CD4-positive, alpha-beta T cell (primary cell): ENCODE results near the gene GPR162. TPM values are rescaled to one million over a fixed set of nuclear protein-coding genes. Genes with fewer than 3 reads are reported as not detected.
A peak's percentile ranks its signal among the peaks of the same experiment; 100 is the strongest.
"Not testable (repeated sequence)": the region's sequence is repeated elsewhere in the genome, so short reads cannot be mapped to it uniquely, and the experiment has no call there.

ENCODE experiments used
- ATAC-seq: fragments of 200-7000 bp; cut with Tn5 transposase; one replicate; pipeline ENCODE4 v1.10.0; 2022; ENCODE audit warnings: mild to moderate bottlenecking; ENCODE audit not compliant: poor library complexity
- CTCF ChIA-PET: fragments of 350-600 bp; sonication (Branson Sonifier 250); formaldehyde crosslinking; loops from one replicate; lab custom pipeline; 2021; ENCODE audit warnings: antibody characterized with exemption, inconsistent platforms; lab: Charles Lee
- POLR2A ChIA-PET: fragments of 350-600 bp; sonication (Branson Sonifier 250); formaldehyde crosslinking; loops from one replicate; lab custom pipeline; 2021; ENCODE audit warnings: antibody characterized with exemption, inconsistent platforms; lab: Charles Lee
- DNase-seq, 14 experiments: peaks; one replicate each; pipeline ENCODE4 v3.0.0-alpha.2; 2013 to 2020; ENCODE audit warnings: mixed read lengths in 2 of 14
- H3K27ac ChIP-seq, 2 donors: one replicate each; pipeline versions ENCODE4 v1.5.1 to v1.7.0; 2013; ENCODE audit warnings: low read length in 2 of 2, low read depth in 1 of 2, mild to moderate bottlenecking in 1 of 2
- H3K27me3 ChIP-seq, 2 experiments: 1 replicate in 1 of 2; 2 replicates in 1 of 2; pipeline versions ENCODE4 v1.6.1 to v1.7.0; 2013; ENCODE audit warnings: low read length in 2 of 2, control low read depth in 1 of 2, mild to moderate bottlenecking in 1 of 2, moderate library complexity in 1 of 2; ENCODE audit not compliant: insufficient read depth in 2 of 2, control insufficient read depth in 1 of 2
- H3K36me3 ChIP-seq: one replicate; pipeline ENCODE4 v1.6.1; 2013; ENCODE audit warnings: low read length, control low read depth; ENCODE audit not compliant: insufficient read depth
- H3K4me1 ChIP-seq: one replicate; pipeline ENCODE4 v1.6.1; 2013; ENCODE audit warnings: low read length, control low read depth; ENCODE audit not compliant: insufficient read depth
- H3K4me3 ChIP-seq: one replicate; pipeline ENCODE4 v1.5.1; 2013; ENCODE audit warnings: mild to moderate bottlenecking, low read length, moderate library complexity
- H3K9me3 ChIP-seq, 2 experiments: 1 replicate in 1 of 2; 2 replicates in 1 of 2; pipeline versions ENCODE4 v1.6.1 to v1.7.0; 2013; ENCODE audit warnings: low read length in 2 of 2, mild to moderate bottlenecking in 2 of 2, control low read depth in 1 of 2, moderate library complexity in 1 of 2; ENCODE audit not compliant: control insufficient read depth in 1 of 2, insufficient read depth in 1 of 2
- H3K27ac Mint-ChIP-seq: one replicate; pipeline ENCODE4 v1.8.0; 2020; ENCODE audit warnings: mixed read lengths
- H3K27me3 Mint-ChIP-seq: one replicate; pipeline ENCODE4 v1.8.0; 2021; ENCODE audit warnings: mixed read lengths
- H3K36me3 Mint-ChIP-seq: one replicate; pipeline ENCODE4 v1.8.0; 2021; ENCODE audit warnings: low read depth, mixed read lengths
- H3K4me1 Mint-ChIP-seq: one replicate; pipeline ENCODE4 v1.8.0; 2021; ENCODE audit warnings: low read depth, mixed read lengths
- H3K4me3 Mint-ChIP-seq: one replicate; pipeline ENCODE4 v1.8.0; 2020; ENCODE audit warnings: mild to moderate bottlenecking, mixed read lengths
- H3K9me3 Mint-ChIP-seq: one replicate; pipeline ENCODE4 v1.8.0; 2020; ENCODE audit warnings: mixed read lengths
- intact Hi-C, 2 experiments: fragments of 100-400 bp; cut with DNase I in 1 of 2; cut with micrococcal nuclease in 1 of 2; formaldehyde crosslinking; loops; one replicate each; pipeline versions ENCODE4 v1.15.1 to v1.9.0; 2023 to 2025; cut with DNase I, micrococcal nuclease
- total RNA-seq, 174 experiments: library from RNA in 2 of 174; stranded (reverse) in 2 of 174; gene quantifications; one replicate each; pipeline ENCODE4 v1.2.3 and lab custom pipeline; 2021 to 2026
- TF ChIP-seq, protein P1 (sequence below): fragments of 200-600 bp; IDR thresholded peaks from one replicate; pipeline ENCODE4 v1.8.0; 2022; ENCODE audit warnings: antibody characterized with exemption, mild to moderate bottlenecking

Gene GPR162
- total RNA-seq, 2 experiments from 2014 or later, result not detected

DNA sequence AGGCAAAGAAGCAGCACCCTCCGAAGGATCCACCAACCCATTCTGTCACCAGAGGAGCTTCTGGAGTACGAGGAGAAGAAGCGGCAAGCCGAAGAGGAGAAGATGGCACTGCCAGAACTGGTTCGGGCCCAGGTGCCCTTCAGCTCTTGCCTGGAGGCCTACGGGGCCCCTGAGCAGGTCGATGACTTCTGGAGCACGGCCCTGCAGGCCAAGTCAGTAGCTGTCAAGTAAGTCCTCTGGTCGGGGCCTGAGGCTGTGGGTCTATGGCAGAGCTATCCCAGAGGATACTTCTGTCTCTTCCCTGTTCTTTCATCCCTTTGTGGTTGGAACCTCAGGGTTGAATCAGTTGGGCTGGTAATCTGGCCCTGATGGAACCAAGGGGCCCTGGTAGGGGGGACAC lies 39.8 kb downstream of the GPR162 start:
- Mint-ChIP-seq H3K9me3 (no peaks in the 10 kb centered on the region), H3K4me3 (peak overlapping the region; percentile 38), H3K27ac (no peak overlapping the region), H3K36me3 (peaks cover 86% of the 10 kb centered on the region), H3K27me3 (no peaks in the 10 kb centered on the region), H3K4me1 (peaks cover 11% of the 10 kb centered on the region)
- ChIA-PET CTCF (interaction anchor here (0.9 kb wide), 1 partner anchor 11 kb away, joined by 6 read pairs; the partner anchor contains the start of gene SPSB2), POLR2A (interaction anchor here (0.8 kb wide), 1 partner anchor 82 kb away, joined by 4 read pairs; the partner anchor contains the start of genes C12orf57 and RNU7-1)
- Histone ChIP-seq H3K27me3 (no peaks in the 10 kb centered on the region), H3K9me3 (no peaks in the 10 kb centered on the region), H3K4me1 (peaks cover 3% of the 10 kb centered on the region), H3K4me3 (no peak overlapping the region), H3K36me3 (peaks cover 81% of the 10 kb centered on the region), H3K27ac (no peak overlapping the region)
- TF ChIP-seq, protein P1, sequence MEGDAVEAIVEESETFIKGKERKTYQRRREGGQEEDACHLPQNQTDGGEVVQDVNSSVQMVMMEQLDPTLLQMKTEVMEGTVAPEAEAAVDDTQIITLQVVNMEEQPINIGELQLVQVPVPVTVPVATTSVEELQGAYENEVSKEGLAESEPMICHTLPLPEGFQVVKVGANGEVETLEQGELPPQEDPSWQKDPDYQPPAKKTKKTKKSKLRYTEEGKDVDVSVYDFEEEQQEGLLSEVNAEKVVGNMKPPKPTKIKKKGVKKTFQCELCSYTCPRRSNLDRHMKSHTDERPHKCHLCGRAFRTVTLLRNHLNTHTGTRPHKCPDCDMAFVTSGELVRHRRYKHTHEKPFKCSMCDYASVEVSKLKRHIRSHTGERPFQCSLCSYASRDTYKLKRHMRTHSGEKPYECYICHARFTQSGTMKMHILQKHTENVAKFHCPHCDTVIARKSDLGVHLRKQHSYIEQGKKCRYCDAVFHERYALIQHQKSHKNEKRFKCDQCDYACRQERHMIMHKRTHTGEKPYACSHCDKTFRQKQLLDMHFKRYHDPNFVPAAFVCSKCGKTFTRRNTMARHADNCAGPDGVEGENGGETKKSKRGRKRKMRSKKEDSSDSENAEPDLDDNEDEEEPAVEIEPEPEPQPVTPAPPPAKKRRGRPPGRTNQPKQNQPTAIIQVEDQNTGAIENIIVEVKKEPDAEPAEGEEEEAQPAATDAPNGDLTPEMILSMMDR, result no peak
- no peak for ATAC-seq
- intact Hi-C loops, result no loop called here
- DNase-seq, result peak in 1 of 14 experiments; percentile 18

DNA sequence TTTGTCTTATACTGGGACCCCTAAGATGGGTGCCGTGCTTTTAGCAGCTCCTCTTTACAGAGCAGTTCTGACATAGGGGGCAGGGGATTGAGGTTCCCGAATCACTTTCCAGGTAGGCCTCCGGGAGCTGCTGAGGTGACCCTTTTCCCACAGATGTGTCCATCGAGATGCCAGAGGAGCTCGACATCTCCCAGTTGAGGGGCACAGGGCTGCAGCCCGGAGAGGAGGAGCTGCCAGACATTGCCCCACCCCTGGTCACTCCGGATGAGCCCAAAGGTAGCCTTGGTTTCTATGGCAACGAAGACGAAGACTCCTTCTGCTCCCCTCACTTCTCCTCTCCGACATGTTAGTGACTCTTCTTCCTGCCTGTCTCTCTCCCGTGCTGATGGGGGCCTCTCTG lies 41.4 kb downstream of the GPR162 start:
- intact Hi-C loops, result no loop called here
- Histone ChIP-seq H3K9me3 (no peaks in the 10 kb centered on the region), H3K36me3 (peaks cover 65% of the 10 kb centered on the region), H3K4me3 (no peak overlapping the region), H3K27me3 (no peaks in the 10 kb centered on the region), H3K27ac (no peak overlapping the region), H3K4me1 (peaks cover 11% of the 10 kb centered on the region)
- TF ChIP-seq, protein P1, result no peak
- ATAC-seq (no peak), DNase-seq (peak in 1 of 14 experiments; percentile 16)
- no peak overlapping the region for H3K4me3 Mint-ChIP-seq
- no peak overlapping the region for H3K27ac Mint-ChIP-seq
- no peaks in the 10 kb centered on the region for H3K9me3 Mint-ChIP-seq
- ChIA-PET CTCF (interaction anchor here (0.7 kb wide), 1 partner anchor 75 kb away, joined by 3 read pairs; no protein-coding TSS in a partner anchor), POLR2A (no interaction called here)
- no peaks in the 10 kb centered on the region for H3K27me3 Mint-ChIP-seq
- peaks cover 70% of the 10 kb centered on the region for H3K36me3 Mint-ChIP-seq
- H3K4me1 Mint-ChIP-seq, result peaks cover 13% of the 10 kb centered on the region

DNA sequence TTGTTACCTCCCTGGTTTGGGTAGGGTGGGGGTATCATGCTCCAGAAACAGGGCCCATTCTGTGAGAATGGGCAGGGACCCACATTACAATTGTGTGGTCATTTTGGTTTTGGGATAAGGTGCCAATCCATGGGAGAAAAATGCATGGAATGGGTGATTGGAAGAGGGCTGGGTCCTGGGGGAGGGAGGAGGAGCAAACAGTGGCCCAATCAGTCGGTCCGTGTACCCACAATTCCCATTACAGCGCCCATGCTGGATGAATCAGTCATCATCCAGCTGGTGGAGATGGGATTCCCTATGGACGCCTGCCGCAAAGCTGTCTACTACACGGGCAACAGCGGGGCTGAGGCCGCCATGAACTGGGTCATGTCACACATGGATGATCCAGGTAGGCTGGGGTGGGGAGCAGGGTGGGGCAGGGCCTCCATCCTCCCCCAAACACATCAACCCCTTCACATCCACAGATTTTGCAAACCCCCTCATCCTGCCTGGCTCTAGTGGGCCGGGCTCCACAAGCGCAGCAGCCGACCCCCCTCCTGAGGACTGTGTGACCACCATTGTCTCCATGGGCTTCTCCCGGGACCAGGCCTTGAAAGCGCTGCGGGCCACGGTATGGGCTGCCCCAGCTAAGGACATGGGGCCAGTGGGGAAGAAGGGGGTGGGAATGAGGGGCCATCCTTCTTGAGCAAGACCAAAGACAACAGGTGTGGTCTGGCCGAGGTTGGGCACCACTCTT lies 42.1 kb downstream of the GPR162 start:
- TF ChIP-seq, protein P1, result no peak
- no peak for DNase-seq
- POLR2A ChIA-PET, result interaction anchor here (1.9 kb wide), 1 partner anchor 9 kb away, joined by 6 read pairs; the partner anchor contains the start of gene SPSB2
- Histone ChIP-seq H3K27ac (no peak overlapping the region), H3K4me3 (no peak overlapping the region), H3K27me3 (no peaks in the 10 kb centered on the region), H3K4me1 (peaks cover 18% of the 10 kb centered on the region), H3K36me3 (peaks cover 58% of the 10 kb centered on the region), H3K9me3 (no peaks in the 10 kb centered on the region)
- Mint-ChIP-seq H3K9me3 (no peaks in the 10 kb centered on the region), H3K4me3 (no peak overlapping the region), H3K27ac (no peak overlapping the region), H3K4me1 (peaks cover 19% of the 10 kb centered on the region), H3K36me3 (peaks cover 66% of the 10 kb centered on the region), H3K27me3 (no peaks in the 10 kb centered on the region)
- intact Hi-C loops, result no loop called here
- no peak for ATAC-seq
- CTCF ChIA-PET, result interaction anchor here (0.7 to 1.8 kb wide), 3 partner anchors 9 to 74 kb away, joined by 3 to 7 read pairs (median 5); no protein-coding TSS in a partner anchor

DNA sequence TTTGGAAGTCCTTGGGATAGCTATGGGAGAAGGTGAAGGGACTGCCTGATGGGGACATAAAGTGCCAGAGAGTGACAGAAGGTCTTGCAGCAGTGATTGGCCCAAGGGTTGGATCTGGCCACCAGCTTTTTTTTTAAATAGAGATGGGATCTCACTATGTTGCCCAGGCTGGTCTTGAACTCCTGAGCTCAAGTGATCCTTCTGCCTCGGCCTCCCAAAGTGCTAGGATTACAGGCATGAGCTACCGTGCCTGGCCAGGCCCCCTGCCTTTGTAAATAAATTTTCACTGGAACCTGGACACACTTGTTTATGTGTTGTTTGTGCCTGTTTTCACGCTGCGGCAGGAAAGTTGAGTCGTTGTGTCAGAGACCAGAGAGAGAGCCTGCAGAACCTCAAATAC lies 43.7 kb downstream of the GPR162 start:
- Histone ChIP-seq H3K4me1 (peaks cover 30% of the 10 kb centered on the region), H3K36me3 (peaks cover 56% of the 10 kb centered on the region)
- not testable (repeated sequence) for H3K9me3 ChIP-seq, ATAC-seq, H3K4me3 ChIP-seq, H3K27ac ChIP-seq, H3K27ac Mint-ChIP-seq, H3K9me3 Mint-ChIP-seq, H3K27me3 Mint-ChIP-seq, DNase-seq, H3K27me3 ChIP-seq
- Mint-ChIP-seq H3K36me3 (peaks cover 60% of the 10 kb centered on the region), H3K4me3 (peak overlapping the region; percentile 94), H3K4me1 (peaks cover 33% of the 10 kb centered on the region)
- CTCF ChIA-PET, result interaction anchor here (1.2 to 1.8 kb wide), 2 partner anchors 26 to 153 kb away, joined by 3 to 5 read pairs; partner anchors contain the start of gene LPCAT3
- intact Hi-C loops, result loop anchor here in 1 of 2 experiments (5.0 kb wide), 1 partner anchor 77 kb away; the partner anchor contains the start of genes C12orf57 and RNU7-1
- POLR2A ChIA-PET, result interaction anchor here (1.9 to 5.7 kb wide), 2 partner anchors 7 to 12 kb away, joined by 6 to 90 read pairs; partner anchors contain the start of genes CDCA3, SPSB2 and USP5
